Panc1 (cell line): Measurements from ENCODE around the gene C1orf116.

Source experiments
- POLR2AphosphoS5 ChIP-seq: IDR thresholded peaks from 2 replicates; pipeline ENCODE4 v1.6.1; 2012; ENCODE audit warnings: mild to moderate bottlenecking, low read depth, low read length, moderate library complexity
- REST ChIP-seq, 2 experiments: IDR thresholded peaks; 2 replicates each; pipeline ENCODE4 v1.6.1; 2011 to 2012; ENCODE audit warnings: low read depth in 2 of 2, control low read depth in 1 of 2, low read length in 1 of 2, mild to moderate bottlenecking in 1 of 2, moderate library complexity in 1 of 2; ENCODE audit not compliant: insufficient read depth in 1 of 2
- SIN3A ChIP-seq: IDR thresholded peaks from 2 replicates; pipeline ENCODE4 v1.6.1; 2012; ENCODE audit warnings: low read depth, mild to moderate bottlenecking, low read length, moderate library complexity, borderline replicate concordance; ENCODE audit not compliant: insufficient read depth
- TCF7L2 ChIP-seq: IDR thresholded peaks from 2 replicates; pipeline ENCODE4 v1.6.1; 2011; ENCODE audit warnings: mild to moderate bottlenecking, low read depth, low read length, inconsistent platforms
- TF ChIP-seq, protein P1 (sequence below): fragments of 450-650 bp; IDR thresholded peaks from 2 replicates; pipeline ENCODE4 v1.5.1; 2017; ENCODE audit warnings: mild to moderate bottlenecking

GRCh38 chr1:206982216-206982615 is 50.3 kb downstream of the C1orf116 start:
- TF ChIP-seq, protein P1, sequence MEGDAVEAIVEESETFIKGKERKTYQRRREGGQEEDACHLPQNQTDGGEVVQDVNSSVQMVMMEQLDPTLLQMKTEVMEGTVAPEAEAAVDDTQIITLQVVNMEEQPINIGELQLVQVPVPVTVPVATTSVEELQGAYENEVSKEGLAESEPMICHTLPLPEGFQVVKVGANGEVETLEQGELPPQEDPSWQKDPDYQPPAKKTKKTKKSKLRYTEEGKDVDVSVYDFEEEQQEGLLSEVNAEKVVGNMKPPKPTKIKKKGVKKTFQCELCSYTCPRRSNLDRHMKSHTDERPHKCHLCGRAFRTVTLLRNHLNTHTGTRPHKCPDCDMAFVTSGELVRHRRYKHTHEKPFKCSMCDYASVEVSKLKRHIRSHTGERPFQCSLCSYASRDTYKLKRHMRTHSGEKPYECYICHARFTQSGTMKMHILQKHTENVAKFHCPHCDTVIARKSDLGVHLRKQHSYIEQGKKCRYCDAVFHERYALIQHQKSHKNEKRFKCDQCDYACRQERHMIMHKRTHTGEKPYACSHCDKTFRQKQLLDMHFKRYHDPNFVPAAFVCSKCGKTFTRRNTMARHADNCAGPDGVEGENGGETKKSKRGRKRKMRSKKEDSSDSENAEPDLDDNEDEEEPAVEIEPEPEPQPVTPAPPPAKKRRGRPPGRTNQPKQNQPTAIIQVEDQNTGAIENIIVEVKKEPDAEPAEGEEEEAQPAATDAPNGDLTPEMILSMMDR = peak; percentile 84
- no peak for TF ChIP-seq POLR2AphosphoS5
- no peak for TF ChIP-seq REST (IDR thresholded peaks at IDR 0.05; ENCODE audit: insufficient read depth in 1 of 2, low read depth in 2 of 2, low read length in 1 of 2)
- no peak for TF ChIP-seq SIN3A
- TF ChIP-seq TCF7L2 = no peak
